ENCODE results near the gene LACTB.

DNA sequence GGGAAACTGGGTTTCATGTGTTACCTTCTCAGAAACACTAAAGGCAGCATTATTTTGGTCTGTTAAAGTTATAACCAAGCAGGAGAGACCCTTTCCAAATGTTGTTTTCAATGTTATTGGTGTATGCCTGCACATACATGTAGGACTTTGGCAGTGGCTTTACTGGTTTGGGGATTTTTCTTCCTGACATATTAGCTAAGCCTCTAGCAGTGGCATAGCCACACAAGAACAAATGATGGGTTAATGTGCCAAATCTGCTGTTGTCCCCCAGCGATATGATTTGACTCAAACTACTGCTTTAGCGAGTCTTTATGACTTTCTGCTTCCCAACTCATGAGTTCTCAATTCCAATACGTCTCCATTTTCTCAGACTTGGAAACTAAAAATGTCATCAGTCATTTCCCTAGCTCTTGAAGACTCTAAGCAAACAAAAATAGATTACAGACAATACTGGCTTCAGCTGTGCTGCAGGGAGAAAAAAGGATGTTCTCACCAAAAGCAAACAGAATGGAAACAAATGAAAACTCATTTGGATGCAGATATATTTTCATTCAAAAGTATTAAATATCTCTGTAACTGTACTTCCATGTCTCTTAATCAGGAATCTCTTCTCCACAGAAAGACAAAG is 49.5 kb upstream of the LACTB start:
- TF ChIP-seq EZH2 (IDR thresholded peaks at IDR 0.05) (no peak), POLR2AphosphoS5 (IDR thresholded peaks at IDR 0.05; ENCODE audit: borderline replicate concordance, low read depth, low read length) (no peak), FOXP2 (optimal IDR thresholded peaks at IDR 0.05; ENCODE audit: control extremely low read depth, extremely low read length, insufficient read depth) (no peak)
